ENCODE data around the gene VSX2.

DNA sequence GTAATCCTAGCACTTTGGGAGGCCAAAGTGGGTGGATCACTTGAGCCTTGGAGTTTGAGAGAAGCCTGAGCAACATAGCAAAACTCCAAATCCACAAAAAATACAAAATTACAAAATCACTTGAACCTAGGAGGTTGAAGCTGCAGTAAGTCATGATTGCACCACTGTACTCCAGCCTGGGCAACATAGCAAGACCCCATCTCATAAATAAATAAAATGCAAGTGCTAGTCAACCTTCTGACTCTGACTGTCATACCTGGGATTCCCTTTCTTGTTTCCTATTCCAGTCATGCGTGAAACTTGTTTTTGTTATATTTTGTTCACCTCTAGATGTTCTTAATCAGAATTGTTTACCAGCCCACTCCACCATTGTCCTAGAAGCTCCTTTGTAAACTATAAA is 32.1 kb downstream of the VSX2 start:
- TF ChIP-seq, protein P1, sequence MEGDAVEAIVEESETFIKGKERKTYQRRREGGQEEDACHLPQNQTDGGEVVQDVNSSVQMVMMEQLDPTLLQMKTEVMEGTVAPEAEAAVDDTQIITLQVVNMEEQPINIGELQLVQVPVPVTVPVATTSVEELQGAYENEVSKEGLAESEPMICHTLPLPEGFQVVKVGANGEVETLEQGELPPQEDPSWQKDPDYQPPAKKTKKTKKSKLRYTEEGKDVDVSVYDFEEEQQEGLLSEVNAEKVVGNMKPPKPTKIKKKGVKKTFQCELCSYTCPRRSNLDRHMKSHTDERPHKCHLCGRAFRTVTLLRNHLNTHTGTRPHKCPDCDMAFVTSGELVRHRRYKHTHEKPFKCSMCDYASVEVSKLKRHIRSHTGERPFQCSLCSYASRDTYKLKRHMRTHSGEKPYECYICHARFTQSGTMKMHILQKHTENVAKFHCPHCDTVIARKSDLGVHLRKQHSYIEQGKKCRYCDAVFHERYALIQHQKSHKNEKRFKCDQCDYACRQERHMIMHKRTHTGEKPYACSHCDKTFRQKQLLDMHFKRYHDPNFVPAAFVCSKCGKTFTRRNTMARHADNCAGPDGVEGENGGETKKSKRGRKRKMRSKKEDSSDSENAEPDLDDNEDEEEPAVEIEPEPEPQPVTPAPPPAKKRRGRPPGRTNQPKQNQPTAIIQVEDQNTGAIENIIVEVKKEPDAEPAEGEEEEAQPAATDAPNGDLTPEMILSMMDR (conservative IDR thresholded peaks at IDR 0.05; ENCODE audit: low read depth in 2 of 2), result no peak
- TF ChIP-seq STAT1 (IDR thresholded peaks at IDR 0.05; ENCODE audit: unreplicated experiment) (no peak), EZH2 (IDR thresholded peaks at IDR 0.05; ENCODE audit: low read depth, unreplicated experiment) (no peak), POLR2AphosphoS5 (IDR thresholded peaks at IDR 0.05; ENCODE audit: low read depth) (no peak), CREB1 (CRISPR knock-in tag; IDR thresholded peaks at IDR 0.05; ENCODE audit: low read depth) (no peak), JUNB (IDR thresholded peaks at IDR 0.05; ENCODE audit: unreplicated experiment) (no peak), EZH2phosphoT487 (IDR thresholded peaks at IDR 0.05; ENCODE audit: unreplicated experiment) (no peak)
- TF ChIP-seq, protein P2, sequence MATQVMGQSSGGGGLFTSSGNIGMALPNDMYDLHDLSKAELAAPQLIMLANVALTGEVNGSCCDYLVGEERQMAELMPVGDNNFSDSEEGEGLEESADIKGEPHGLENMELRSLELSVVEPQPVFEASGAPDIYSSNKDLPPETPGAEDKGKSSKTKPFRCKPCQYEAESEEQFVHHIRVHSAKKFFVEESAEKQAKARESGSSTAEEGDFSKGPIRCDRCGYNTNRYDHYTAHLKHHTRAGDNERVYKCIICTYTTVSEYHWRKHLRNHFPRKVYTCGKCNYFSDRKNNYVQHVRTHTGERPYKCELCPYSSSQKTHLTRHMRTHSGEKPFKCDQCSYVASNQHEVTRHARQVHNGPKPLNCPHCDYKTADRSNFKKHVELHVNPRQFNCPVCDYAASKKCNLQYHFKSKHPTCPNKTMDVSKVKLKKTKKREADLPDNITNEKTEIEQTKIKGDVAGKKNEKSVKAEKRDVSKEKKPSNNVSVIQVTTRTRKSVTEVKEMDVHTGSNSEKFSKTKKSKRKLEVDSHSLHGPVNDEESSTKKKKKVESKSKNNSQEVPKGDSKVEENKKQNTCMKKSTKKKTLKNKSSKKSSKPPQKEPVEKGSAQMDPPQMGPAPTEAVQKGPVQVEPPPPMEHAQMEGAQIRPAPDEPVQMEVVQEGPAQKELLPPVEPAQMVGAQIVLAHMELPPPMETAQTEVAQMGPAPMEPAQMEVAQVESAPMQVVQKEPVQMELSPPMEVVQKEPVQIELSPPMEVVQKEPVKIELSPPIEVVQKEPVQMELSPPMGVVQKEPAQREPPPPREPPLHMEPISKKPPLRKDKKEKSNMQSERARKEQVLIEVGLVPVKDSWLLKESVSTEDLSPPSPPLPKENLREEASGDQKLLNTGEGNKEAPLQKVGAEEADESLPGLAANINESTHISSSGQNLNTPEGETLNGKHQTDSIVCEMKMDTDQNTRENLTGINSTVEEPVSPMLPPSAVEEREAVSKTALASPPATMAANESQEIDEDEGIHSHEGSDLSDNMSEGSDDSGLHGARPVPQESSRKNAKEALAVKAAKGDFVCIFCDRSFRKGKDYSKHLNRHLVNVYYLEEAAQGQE (IDR thresholded peaks at IDR 0.05; ENCODE audit: unreplicated experiment), result no peak
